Tibial artery (tissue), 4 donors: ENCODE results near the gene TUBB4B.

Experiments used
- DNase-seq, 2 donors: peaks; one replicate each; pipeline ENCODE4 v3.0.0-alpha.2; 2019
- H3K27ac ChIP-seq, 2 donors: fragments of 200-600 bp; sonication (generic) in 1 of 2; 1 replicate in 1 of 2; 2 replicates in 1 of 2; pipeline ENCODE4 v1.5.1; 2018 to 2019; ENCODE audit warnings: mild to moderate bottlenecking in 1 of 2
- H3K27me3 ChIP-seq, 2 donors: fragments of 200-600 bp; sonication (generic) in 1 of 2; one replicate each; pipeline versions ENCODE4 v1.5.1 to v1.6.0; 2016 to 2019
- H3K36me3 ChIP-seq, 3 donors: fragments of 200-600 bp; sonication (generic) in 2 of 3; one replicate each; pipeline ENCODE4 v1.5.1; 2016 to 2019; ENCODE audit warnings: mild to moderate bottlenecking in 2 of 3
- H3K4me1 ChIP-seq, 4 donors: fragments of 200-600 bp; sonication (generic) in 2 of 4; 1 replicate in 3 of 4; 2 replicates in 1 of 4; pipeline ENCODE4 v1.5.1; 2016 to 2019
- H3K4me3 ChIP-seq, 2 donors: fragments of 200-600 bp; sonication (generic) in 1 of 2; 1 replicate in 1 of 2; 2 replicates in 1 of 2; pipeline ENCODE4 v1.5.1; 2018 to 2019; ENCODE audit warnings: mild to moderate bottlenecking in 2 of 2
- H3K9me3 ChIP-seq, 3 donors: fragments of 200-600 bp; sonication (generic) in 1 of 3; one replicate each; pipeline ENCODE4 v1.5.1; 2016 to 2019
- intact Hi-C: fragments of 100-400 bp; cut with DNase I; formaldehyde crosslinking; loops from one replicate; pipeline ENCODE4 v1.15.0; 2023; ENCODE audit warnings: low total_unique reads
- TF ChIP-seq, protein P1 (sequence below), 2 experiments: fragments of 200-600 bp in 1 of 2; fragments of 450-650 bp in 1 of 2; IDR thresholded peaks; one replicate each; pipeline ENCODE4 v1.5.1; 2017 to 2019; ENCODE audit warnings: antibody characterized with exemption in 2 of 2, mild to moderate bottlenecking in 1 of 2, moderate library complexity in 1 of 2

Gene TUBB4B

DNA sequence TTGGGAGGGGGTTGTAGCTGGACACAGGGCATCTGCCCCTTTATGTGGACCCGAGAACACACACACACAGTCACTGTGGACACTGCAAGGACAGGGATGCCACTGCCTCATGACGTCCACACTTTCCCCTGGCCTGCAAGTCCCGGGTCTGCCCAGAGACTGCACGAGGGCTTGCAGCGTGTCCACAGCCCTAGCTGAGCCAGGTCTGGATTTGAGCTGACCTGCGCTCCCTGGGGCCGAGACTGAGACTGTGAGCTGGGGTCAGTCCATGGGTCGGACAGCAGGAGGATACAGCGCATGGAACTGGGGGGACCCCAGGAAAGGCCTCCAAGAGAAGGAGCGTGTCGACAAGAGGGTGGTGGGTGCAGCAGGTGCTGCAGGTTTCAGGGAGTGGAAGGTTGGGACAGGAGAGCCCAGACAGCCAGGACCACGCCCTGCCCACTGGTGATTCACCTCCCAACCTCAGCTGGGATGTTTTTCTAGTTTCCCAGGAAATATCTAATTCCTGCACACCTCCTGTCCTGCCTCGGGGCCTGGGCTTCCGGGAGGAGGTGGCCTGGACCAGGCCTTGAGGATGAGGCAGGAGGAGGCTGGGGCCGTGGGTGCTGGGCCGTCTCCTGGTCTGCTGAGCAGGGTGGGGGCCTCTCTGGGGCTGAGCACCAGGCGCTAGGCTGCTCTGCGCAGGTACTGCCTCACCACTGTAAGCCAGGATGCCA is 14.6 kb upstream of the TUBB4B start:
- Histone ChIP-seq H3K4me1 (peaks cover 0 to 51% (median 21%) of the 10 kb centered on the region in 4 donors), H3K4me3 (no peak overlapping the region), H3K9me3 (no peaks in the 10 kb centered on the region), H3K36me3 (no peaks in the 10 kb centered on the region), H3K27ac (no peak overlapping the region), H3K27me3 (peaks cover 0 to 46% of the 10 kb centered on the region in 2 donors)
- DNase-seq = no peak
- intact Hi-C loops = no loop called here
- TF ChIP-seq, protein P1, sequence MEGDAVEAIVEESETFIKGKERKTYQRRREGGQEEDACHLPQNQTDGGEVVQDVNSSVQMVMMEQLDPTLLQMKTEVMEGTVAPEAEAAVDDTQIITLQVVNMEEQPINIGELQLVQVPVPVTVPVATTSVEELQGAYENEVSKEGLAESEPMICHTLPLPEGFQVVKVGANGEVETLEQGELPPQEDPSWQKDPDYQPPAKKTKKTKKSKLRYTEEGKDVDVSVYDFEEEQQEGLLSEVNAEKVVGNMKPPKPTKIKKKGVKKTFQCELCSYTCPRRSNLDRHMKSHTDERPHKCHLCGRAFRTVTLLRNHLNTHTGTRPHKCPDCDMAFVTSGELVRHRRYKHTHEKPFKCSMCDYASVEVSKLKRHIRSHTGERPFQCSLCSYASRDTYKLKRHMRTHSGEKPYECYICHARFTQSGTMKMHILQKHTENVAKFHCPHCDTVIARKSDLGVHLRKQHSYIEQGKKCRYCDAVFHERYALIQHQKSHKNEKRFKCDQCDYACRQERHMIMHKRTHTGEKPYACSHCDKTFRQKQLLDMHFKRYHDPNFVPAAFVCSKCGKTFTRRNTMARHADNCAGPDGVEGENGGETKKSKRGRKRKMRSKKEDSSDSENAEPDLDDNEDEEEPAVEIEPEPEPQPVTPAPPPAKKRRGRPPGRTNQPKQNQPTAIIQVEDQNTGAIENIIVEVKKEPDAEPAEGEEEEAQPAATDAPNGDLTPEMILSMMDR (IDR thresholded peaks at IDR 0.05) = no peak

DNA sequence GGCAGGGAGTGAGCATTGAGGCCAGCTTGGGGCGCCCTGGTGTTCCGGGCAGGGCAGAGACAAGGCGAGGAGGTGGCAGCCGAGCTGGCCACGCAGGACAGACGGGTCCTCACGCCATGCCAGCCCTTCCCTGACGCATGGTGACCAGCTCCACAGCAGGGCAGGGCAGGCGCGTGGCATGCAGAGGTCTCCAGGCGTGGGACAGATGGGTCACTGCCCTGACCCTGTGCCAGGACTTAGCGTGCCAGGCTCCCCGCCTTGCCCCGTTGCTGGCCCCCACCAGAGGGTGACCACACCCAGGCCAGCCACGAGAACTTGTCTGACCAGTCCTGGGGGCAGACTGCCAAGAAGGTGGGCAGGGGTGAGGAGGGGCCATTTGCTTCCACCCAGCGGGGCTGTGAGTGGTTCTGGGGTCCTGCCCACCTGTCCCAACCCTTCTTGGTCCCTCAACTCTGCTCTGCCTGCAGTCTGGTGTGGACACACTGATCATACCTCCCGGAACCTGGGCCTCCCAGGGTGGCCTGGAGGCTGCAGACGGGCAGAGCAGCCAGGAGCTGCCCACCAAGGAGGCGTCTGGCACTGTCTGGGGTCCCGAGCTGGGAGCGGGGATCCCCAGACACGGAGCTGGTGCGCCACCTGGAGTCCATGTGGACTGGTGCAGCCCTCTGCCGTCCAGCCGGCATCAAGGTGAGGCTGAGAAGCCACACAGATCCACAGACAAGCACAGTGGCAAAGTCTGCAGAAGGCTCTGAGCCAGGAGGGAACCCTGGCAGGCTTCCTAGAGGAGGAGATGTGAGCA is 13.8 kb upstream of the TUBB4B start, which contains the start of gene RNF224:
Gene RNF224 (plus strand): TSS at position 449 of the 799 bp plus-strand sequence. CDS start 834 bp downstream, outside the sequence.
- Histone ChIP-seq H3K27me3 (peaks cover 0 to 51% of the 10 kb centered on the region in 2 donors), H3K4me1 (peaks cover 0 to 48% (median 17%) of the 10 kb centered on the region in 4 donors), H3K36me3 (no peaks in the 10 kb centered on the region), H3K27ac (no peak within 1 kb of the TSS), H3K4me3 (no peak within 1 kb of the TSS), H3K9me3 (no peaks in the 10 kb centered on the region)
- DNase-seq = peak; percentile 61 to 79
- intact Hi-C loops = no loop called here
- TF ChIP-seq, protein P1 (IDR thresholded peaks at IDR 0.05) = peak; percentile 76 to 79

DNA sequence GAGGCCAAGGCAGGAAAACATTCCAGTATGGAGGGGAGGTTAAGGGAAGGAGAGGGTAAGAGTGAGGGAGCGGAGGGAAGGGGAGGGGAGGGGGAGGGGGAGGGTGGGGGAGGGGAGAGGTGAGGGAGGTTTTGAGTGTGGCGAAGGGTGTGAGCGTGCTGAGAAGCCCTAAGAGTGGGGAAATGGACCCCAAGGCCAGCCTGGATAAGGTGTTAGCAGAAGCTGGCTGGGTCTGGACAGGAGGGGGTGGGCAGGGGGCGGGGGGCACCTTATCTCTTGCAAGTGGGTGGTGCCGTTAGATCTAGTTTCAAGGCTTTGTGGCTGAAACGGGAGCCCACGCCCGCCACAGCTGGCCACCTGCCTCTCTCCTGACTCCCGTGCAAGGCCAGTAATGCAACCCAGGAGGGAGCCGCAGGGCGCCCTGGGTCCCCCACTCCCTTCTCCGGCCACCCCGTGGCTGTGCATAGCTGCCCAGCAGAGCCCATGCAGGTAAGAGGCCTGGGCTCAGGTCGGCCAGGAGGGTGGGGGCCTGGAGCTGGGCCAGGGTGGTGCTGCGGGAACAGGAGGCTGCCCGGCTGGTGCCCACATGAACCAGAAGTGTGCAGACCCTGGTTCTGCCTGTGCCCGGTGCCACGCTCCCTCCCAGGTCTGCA is 13.1 kb upstream of the TUBB4B start:
- H3K27me3 ChIP-seq = peaks cover 0 to 58% of the 10 kb centered on the region in 2 donors
- DNase-seq = no peak
- intact Hi-C loops = no loop called here
- no peak overlapping the region for H3K4me3 ChIP-seq
- H3K36me3 ChIP-seq = no peaks in the 10 kb centered on the region
- H3K4me1 ChIP-seq = peaks cover 0 to 41% (median 9%) of the 10 kb centered on the region in 4 donors
- H3K27ac ChIP-seq = no peak overlapping the region
- no peaks in the 10 kb centered on the region for H3K9me3 ChIP-seq
- TF ChIP-seq, protein P1 (IDR thresholded peaks at IDR 0.05) = no peak

GRCh38 chr9:137228506-137228967 is 12.6 kb upstream of the TUBB4B start:
- H3K36me3 ChIP-seq = no peaks in the 10 kb centered on the region
- H3K27me3 ChIP-seq = peaks cover 0 to 63% of the 10 kb centered on the region in 2 donors
- peaks cover 0 to 39% (median 8%) of the 10 kb centered on the region in 4 donors for H3K4me1 ChIP-seq
- H3K4me3 ChIP-seq = no peak overlapping the region
- no peaks in the 10 kb centered on the region for H3K9me3 ChIP-seq
- intact Hi-C loops = no loop called here
- H3K27ac ChIP-seq = no peak overlapping the region
- TF ChIP-seq, protein P1 (IDR thresholded peaks at IDR 0.05) = no peak
- no peak for DNase-seq
